Lower lobe of right lung (tissue), 2 donors: ENCODE data around the gene UPK1A. TPM values are rescaled to one million over a fixed set of nuclear protein-coding genes. Genes with fewer than 3 reads are reported as not detected.

Source experiments
- ATAC-seq, 2 donors: fragments of 200-7000 bp; cut with Tn5 transposase; one replicate each; pipeline ENCODE4 v1.9.1; 2020 to 2022; ENCODE audit warnings: mild to moderate bottlenecking in 2 of 2, moderate library complexity in 2 of 2
- DNase-seq: peaks from one replicate; pipeline ENCODE4 v3.0.0-alpha.2; 2020
- H3K27ac ChIP-seq: fragments of 200-600 bp; one replicate; pipeline ENCODE4 v1.8.0; 2022
- H3K27me3 ChIP-seq: fragments of 200-600 bp; one replicate; pipeline ENCODE4 v1.8.0; 2022; ENCODE audit warnings: low read depth
- H3K36me3 ChIP-seq: fragments of 200-600 bp; one replicate; pipeline ENCODE4 v1.8.0; 2022; ENCODE audit warnings: mild to moderate bottlenecking
- H3K4me1 ChIP-seq: fragments of 200-600 bp; one replicate; pipeline ENCODE4 v1.8.0; 2022
- H3K4me3 ChIP-seq: fragments of 200-600 bp; one replicate; pipeline ENCODE4 v1.8.0; 2022; ENCODE audit warnings: mild to moderate bottlenecking
- H3K9me3 ChIP-seq: fragments of 200-600 bp; one replicate; pipeline ENCODE4 v1.8.0; 2022
- intact Hi-C: fragments of 100-400 bp; cut with DNase I; formaldehyde crosslinking; loops from one replicate; pipeline ENCODE4 v1.11.0; 2022
- total RNA-seq: library from RNA; stranded (reverse); fragmentation: NEBNext Ultra II Directional; extraction: Animal tissue kit (Norgen Biotek cat#: 25700); gene quantifications from one replicate; pipeline ENCODE4 v1.2.1, GENCODE V29; 2021
- TF ChIP-seq, protein P1 (sequence below): fragments of 200-600 bp; IDR thresholded peaks from one replicate; pipeline ENCODE4 v1.8.0; 2022; ENCODE audit warnings: antibody characterized with exemption, mild to moderate bottlenecking
- donor health status: DM: no; HTN: yes; CAD: no; lungs with severe emphysema.

The UPK1A gene
- total RNA-seq, 1 donor from 2014 or later, result not detected

GRCh38 chr19:35633727-35634440, 32.4 kb upstream of the UPK1A start:
- Histone ChIP-seq H3K36me3 (peaks cover 83% of the 10 kb centered on the region), H3K27ac (no peak overlapping the region), H3K4me3 (no peak overlapping the region), H3K4me1 (peaks cover 13% of the 10 kb centered on the region), H3K9me3 (no peaks in the 10 kb centered on the region), H3K27me3 (no peaks in the 10 kb centered on the region)
- ATAC-seq (no peak), DNase-seq (no peak)
- intact Hi-C loops, result no loop called here
- TF ChIP-seq, protein P1, sequence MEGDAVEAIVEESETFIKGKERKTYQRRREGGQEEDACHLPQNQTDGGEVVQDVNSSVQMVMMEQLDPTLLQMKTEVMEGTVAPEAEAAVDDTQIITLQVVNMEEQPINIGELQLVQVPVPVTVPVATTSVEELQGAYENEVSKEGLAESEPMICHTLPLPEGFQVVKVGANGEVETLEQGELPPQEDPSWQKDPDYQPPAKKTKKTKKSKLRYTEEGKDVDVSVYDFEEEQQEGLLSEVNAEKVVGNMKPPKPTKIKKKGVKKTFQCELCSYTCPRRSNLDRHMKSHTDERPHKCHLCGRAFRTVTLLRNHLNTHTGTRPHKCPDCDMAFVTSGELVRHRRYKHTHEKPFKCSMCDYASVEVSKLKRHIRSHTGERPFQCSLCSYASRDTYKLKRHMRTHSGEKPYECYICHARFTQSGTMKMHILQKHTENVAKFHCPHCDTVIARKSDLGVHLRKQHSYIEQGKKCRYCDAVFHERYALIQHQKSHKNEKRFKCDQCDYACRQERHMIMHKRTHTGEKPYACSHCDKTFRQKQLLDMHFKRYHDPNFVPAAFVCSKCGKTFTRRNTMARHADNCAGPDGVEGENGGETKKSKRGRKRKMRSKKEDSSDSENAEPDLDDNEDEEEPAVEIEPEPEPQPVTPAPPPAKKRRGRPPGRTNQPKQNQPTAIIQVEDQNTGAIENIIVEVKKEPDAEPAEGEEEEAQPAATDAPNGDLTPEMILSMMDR, result no peak

DNA sequence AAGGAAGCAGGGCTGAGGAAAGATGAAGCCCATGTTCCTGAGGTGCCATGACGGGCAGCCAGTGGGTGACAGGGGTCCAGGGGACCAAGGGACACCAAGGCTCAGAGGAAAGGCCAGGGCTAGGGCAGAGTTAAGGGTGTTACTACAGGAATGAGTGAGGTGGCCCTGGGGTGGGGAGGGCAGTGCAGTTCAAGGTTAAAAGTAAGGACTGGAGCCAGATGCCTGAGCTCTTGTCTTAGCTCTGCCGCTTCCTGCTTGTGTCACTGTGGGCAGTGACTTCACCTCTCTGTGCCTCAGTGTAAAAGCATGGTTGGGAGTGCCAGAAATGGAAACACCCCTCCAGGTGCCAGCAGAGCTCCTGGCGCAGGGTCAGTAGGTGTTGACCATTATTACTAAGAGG, 29.7 kb upstream of the UPK1A start:
- Histone ChIP-seq H3K36me3 (peaks cover 67% of the 10 kb centered on the region), H3K27ac (no peak overlapping the region), H3K27me3 (no peaks in the 10 kb centered on the region), H3K9me3 (no peaks in the 10 kb centered on the region), H3K4me1 (no peaks in the 10 kb centered on the region), H3K4me3 (no peak overlapping the region)
- intact Hi-C loops, result no loop called here
- TF ChIP-seq, protein P1, result no peak
- DNase-seq, result no peak
- ATAC-seq, result no peak

DNA sequence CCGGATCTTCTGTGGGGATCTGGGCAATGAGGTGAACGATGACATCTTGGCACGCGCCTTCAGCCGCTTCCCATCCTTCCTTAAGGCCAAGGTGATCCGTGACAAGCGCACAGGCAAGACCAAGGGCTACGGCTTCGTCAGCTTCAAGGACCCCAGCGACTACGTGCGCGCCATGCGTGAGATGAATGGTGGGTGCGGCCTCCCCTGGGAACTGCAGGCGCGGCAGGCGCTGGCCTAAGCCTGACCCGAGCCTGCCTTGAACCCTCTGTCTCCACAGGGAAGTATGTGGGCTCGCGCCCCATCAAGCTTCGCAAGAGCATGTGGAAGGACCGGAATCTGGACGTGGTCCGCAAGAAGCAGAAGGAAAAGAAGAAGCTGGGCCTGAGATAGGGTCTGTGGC, 29.2 kb upstream of the UPK1A start:
- ATAC-seq (no peak), DNase-seq (no peak)
- Histone ChIP-seq H3K36me3 (peaks cover 62% of the 10 kb centered on the region), H3K27ac (no peak overlapping the region), H3K4me3 (no peak overlapping the region), H3K27me3 (no peaks in the 10 kb centered on the region), H3K9me3 (no peaks in the 10 kb centered on the region), H3K4me1 (peaks cover 3% of the 10 kb centered on the region)
- intact Hi-C loops, result no loop called here
- TF ChIP-seq, protein P1, result no peak

DNA sequence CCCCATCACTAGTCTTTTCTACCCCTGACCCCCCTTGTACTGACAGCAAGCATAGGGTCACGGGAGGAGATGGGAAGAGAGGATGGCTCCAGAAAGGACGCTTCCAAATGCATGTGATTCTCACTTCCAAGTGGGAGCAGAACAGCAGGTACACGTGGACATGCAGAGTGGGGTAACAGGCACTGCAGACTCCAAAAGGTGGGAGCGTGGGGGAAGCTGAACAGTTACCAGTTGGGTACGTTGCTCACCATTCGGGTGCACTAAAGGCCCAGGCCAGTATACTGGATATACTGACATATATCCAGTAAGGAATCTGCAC, 27.0 kb upstream of the UPK1A start:
- intact Hi-C loops, result no loop called here
- Histone ChIP-seq H3K27ac (no peak overlapping the region), H3K4me1 (peaks cover 10% of the 10 kb centered on the region), H3K9me3 (no peaks in the 10 kb centered on the region), H3K36me3 (peaks cover 40% of the 10 kb centered on the region), H3K4me3 (no peak overlapping the region), H3K27me3 (no peaks in the 10 kb centered on the region)
- TF ChIP-seq, protein P1, result no peak
- ATAC-seq (no peak), DNase-seq (no peak)

DNA sequence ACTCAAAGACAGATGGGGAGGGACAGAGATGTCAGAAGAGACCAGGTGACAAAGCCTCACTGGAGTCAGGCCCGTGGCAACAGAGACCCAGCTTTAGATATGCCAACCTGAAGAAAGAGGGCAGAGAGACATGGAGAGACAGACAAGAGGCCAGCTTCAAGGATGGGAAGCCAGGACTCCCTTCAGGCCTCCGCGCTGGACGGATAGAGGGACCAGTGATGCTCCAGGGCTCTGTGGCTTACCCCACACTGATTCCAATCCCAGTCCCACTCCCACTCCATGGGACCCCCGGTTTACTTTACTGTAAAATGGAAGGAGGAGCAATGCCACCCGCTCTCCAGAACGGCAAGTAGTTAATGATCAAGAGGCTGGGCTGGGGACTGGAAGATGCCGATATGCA, 26.5 kb upstream of the UPK1A start:
- no peak for ATAC-seq
- intact Hi-C loops, result no loop called here

More for the DNA sequence above, 26.5 kb upstream of the UPK1A start:
- Histone ChIP-seq H3K27me3 (no peaks in the 10 kb centered on the region), H3K4me1 (peaks cover 13% of the 10 kb centered on the region), H3K9me3 (no peaks in the 10 kb centered on the region), H3K4me3 (no peak overlapping the region), H3K36me3 (peaks cover 35% of the 10 kb centered on the region), H3K27ac (no peak overlapping the region)
- DNase-seq, result no peak
- TF ChIP-seq, protein P1, result no peak
